GM12874 (cell line): ENCODE data around the gene BANP.

Source experiments
- CTCF ChIP-seq: IDR thresholded peaks from 2 replicates; pipeline ENCODE4 v1.5.1; 2011; ENCODE audit warnings: low read depth, mild to moderate bottlenecking, control low read depth, low read length, moderate library complexity; ENCODE audit not compliant: insufficient read depth

Gene BANP

GRCh38 chr16:87921236-87921773 is 29.9 kb upstream of the BANP start:
- no peak for TF ChIP-seq CTCF

GRCh38 chr16:87922250-87922871 is 28.9 kb upstream of the BANP start:
- no peak for TF ChIP-seq CTCF

GRCh38 chr16:87924041-87924810 is 27.0 kb upstream of the BANP start:
- TF ChIP-seq CTCF = no peak

- TF ChIP-seq CTCF = no peak
These were observed 26.2 kb upstream of the BANP start for GRCh38 chr16:87924811-87925670.

- TF ChIP-seq CTCF = no peak
These were observed 24.7 kb upstream of the BANP start for GRCh38 chr16:87926246-87927194.

- no peak for TF ChIP-seq CTCF
These were observed 24.1 kb upstream of the BANP start for GRCh38 chr16:87927195-87927562.
